H9 (cell line): ENCODE results near the gene NT5C2. TPM values are rescaled to one million over a fixed set of nuclear protein-coding genes. Genes with fewer than 3 reads are reported as not detected.

Experiments
- DNase-seq: peaks from one replicate; pipeline ENCODE4 v3.0.0-alpha.2; 2017
- H2AFZ ChIP-seq: one replicate; pipeline ENCODE4 v1.6.1; 2013; ENCODE audit warnings: mild to moderate bottlenecking, low read length, control low read depth, moderate library complexity
- H2AK5ac ChIP-seq: 2 replicates; pipeline ENCODE4 v1.6.1; 2013; ENCODE audit warnings: low read length, control low read depth, mixed read lengths; ENCODE audit not compliant: insufficient read length
- H2BK120ac ChIP-seq: one replicate; pipeline ENCODE4 v1.6.1; 2013; ENCODE audit warnings: low read depth, mild to moderate bottlenecking, low read length, control low read depth, inconsistent platforms; ENCODE audit not compliant: poor library complexity, severe bottlenecking
- H2BK12ac ChIP-seq: 2 replicates; pipeline ENCODE4 v1.6.1; 2013; ENCODE audit warnings: low read length, control low read depth, mixed read lengths, low read depth; ENCODE audit not compliant: insufficient read length
- H2BK15ac ChIP-seq: 2 replicates; pipeline ENCODE4 v1.6.1; 2013; ENCODE audit warnings: low read depth, low read length, control low read depth
- H2BK20ac ChIP-seq: one replicate; pipeline ENCODE4 v1.6.1; 2013; ENCODE audit warnings: low read depth, mild to moderate bottlenecking, low read length, control low read depth, inconsistent platforms; ENCODE audit not compliant: poor library complexity, severe bottlenecking
- H2BK5ac ChIP-seq: 2 replicates; pipeline ENCODE4 v1.6.1; 2013; ENCODE audit warnings: low read length, control low read depth, mixed read lengths; ENCODE audit not compliant: insufficient read length
- H3K14ac ChIP-seq: 2 replicates; pipeline ENCODE4 v1.6.1; 2013; ENCODE audit warnings: low read length, control low read depth; ENCODE audit not compliant: insufficient read depth
- H3K18ac ChIP-seq: 2 replicates; pipeline ENCODE4 v1.6.1; 2013; ENCODE audit warnings: low read depth, mild to moderate bottlenecking, mixed read lengths, low read length, control low read depth; ENCODE audit not compliant: insufficient read length
- H3K23ac ChIP-seq: 2 replicates; pipeline ENCODE4 v1.6.1; 2013; ENCODE audit warnings: low read length, control low read depth, mixed read lengths, low read depth; ENCODE audit not compliant: insufficient read length
- H3K23me2 ChIP-seq: 2 replicates; pipeline ENCODE4 v1.6.1; 2013; ENCODE audit warnings: low read depth, mild to moderate bottlenecking, mixed read lengths, low read length, control low read depth; ENCODE audit not compliant: insufficient read length, poor library complexity, severe bottlenecking
- H3K27ac ChIP-seq: 2 replicates; pipeline ENCODE4 v1.5.1; 2013; ENCODE audit warnings: low read length, control low read depth, mixed read lengths, low read depth; ENCODE audit not compliant: insufficient read length
- H3K27me3 ChIP-seq: 2 replicates; pipeline ENCODE4 v1.6.1; 2013; ENCODE audit warnings: low read length, control low read depth, inconsistent platforms; ENCODE audit not compliant: insufficient read depth
- H3K4ac ChIP-seq: 2 replicates; pipeline ENCODE4 v1.6.1; 2013; ENCODE audit warnings: low read depth, mild to moderate bottlenecking, control low read depth, inconsistent platforms, low read length, moderate library complexity
- H3K4me1 ChIP-seq: 2 replicates; pipeline ENCODE4 v1.6.1; 2013; ENCODE audit warnings: low read length, control low read depth, inconsistent platforms; ENCODE audit not compliant: insufficient read depth
- H3K4me2 ChIP-seq: 2 replicates; pipeline ENCODE4 v1.6.1; 2013; ENCODE audit warnings: low read length, control low read depth, mixed read lengths; ENCODE audit not compliant: insufficient read length, insufficient read depth
- H3K56ac ChIP-seq: 2 replicates; pipeline ENCODE4 v1.6.1; 2013; ENCODE audit warnings: low read depth, mild to moderate bottlenecking, mixed read lengths, low read length, control low read depth; ENCODE audit not compliant: insufficient read length
- H3K79me1 ChIP-seq: 2 replicates; pipeline ENCODE4 v1.6.1; 2013; ENCODE audit warnings: low read depth, mild to moderate bottlenecking, moderate library complexity, low read length, control low read depth, inconsistent platforms; ENCODE audit not compliant: insufficient read depth, poor library complexity, severe bottlenecking
- H3K79me2 ChIP-seq: 2 replicates; pipeline ENCODE4 v1.6.1; 2013; ENCODE audit warnings: low read length, control low read depth, inconsistent platforms; ENCODE audit not compliant: insufficient read depth
- H3K9ac ChIP-seq: 2 replicates; pipeline ENCODE4 v1.6.1; 2013; ENCODE audit warnings: low read length, control low read depth, mixed read lengths; ENCODE audit not compliant: insufficient read length; ENCODE audit errors: extremely low read depth
- H3K9me3 ChIP-seq: one replicate; pipeline ENCODE4 v1.6.1; 2013; ENCODE audit warnings: low read depth, low read length, inconsistent platforms; ENCODE audit not compliant: control insufficient read depth
- H3T11ph ChIP-seq: one replicate; pipeline ENCODE4 v1.6.1; 2013; ENCODE audit warnings: mild to moderate bottlenecking, low read length, control low read depth, inconsistent platforms
- H4K20me1 ChIP-seq: one replicate; pipeline ENCODE4 v1.6.1; 2013; ENCODE audit not compliant: control insufficient read depth, insufficient read length, insufficient read depth
- H4K5ac ChIP-seq: 2 replicates; pipeline ENCODE4 v1.6.1; 2013; ENCODE audit warnings: low read depth, mild to moderate bottlenecking, mixed read lengths, low read length, control low read depth; ENCODE audit not compliant: insufficient read length
- H4K8ac ChIP-seq: replicated peaks from 2 replicates; pipeline ENCODE4 v1.6.1; 2013; ENCODE audit warnings: low read length, control low read depth, mixed read lengths, low read depth; ENCODE audit not compliant: insufficient read length
- H4K91ac ChIP-seq: 2 replicates; pipeline ENCODE4 v1.6.1; 2013; ENCODE audit warnings: low read depth, mild to moderate bottlenecking, moderate library complexity, mixed read lengths, low read length, control low read depth; ENCODE audit not compliant: insufficient read length
- H3K27ac Mint-ChIP-seq, 3 experiments: 2 replicates in 2 of 3; 3 replicates in 1 of 3; pipeline ENCODE4 v1.8.0; 2020 to 2021; ENCODE audit warnings: mixed read lengths in 3 of 3, mild to moderate bottlenecking in 1 of 3, moderate library complexity in 1 of 3
- H3K27me3 Mint-ChIP-seq: 2 replicates; pipeline ENCODE4 v1.8.0; 2021; ENCODE audit warnings: low read depth, mild to moderate bottlenecking, moderate library complexity, mixed read lengths
- H3K36me3 Mint-ChIP-seq, 3 experiments: 2 replicates in 2 of 3; 3 replicates in 1 of 3; pipeline ENCODE4 v1.8.0; 2020 to 2021; ENCODE audit warnings: low read depth in 3 of 3, mixed read lengths in 3 of 3; ENCODE audit not compliant: insufficient read depth in 1 of 3
- H3K4me1 Mint-ChIP-seq, 2 experiments: 2 replicates each; pipeline ENCODE4 v1.8.0; 2020; ENCODE audit warnings: mixed read lengths in 2 of 2
- H3K4me3 Mint-ChIP-seq, 2 experiments: 2 replicates in 1 of 2; 3 replicates in 1 of 2; pipeline ENCODE4 v1.8.0; 2020 to 2021; ENCODE audit warnings: mild to moderate bottlenecking in 2 of 2, mixed read lengths in 2 of 2, moderate library complexity in 1 of 2
- H3K9me3 Mint-ChIP-seq, 2 experiments: 2 replicates in 1 of 2; 3 replicates in 1 of 2; pipeline ENCODE4 v1.8.0; 2020; ENCODE audit warnings: mild to moderate bottlenecking in 2 of 2, mixed read lengths in 2 of 2, moderate library complexity in 1 of 2
- CTCF ChIP-seq: fragments of 200-600 bp; sonication (generic); conservative IDR thresholded peaks from 3 replicates; pipeline ENCODE4 v1.8.0; 2021; ENCODE audit warnings: antibody characterized with exemption, mild to moderate bottlenecking
- WGBS: extraction: QIAGEN DNeasy Blood & Tissue Kit; methylation state at CpG from one replicate; pipeline ENCODE4 v1.1.7; 2013; ENCODE audit warnings: missing lambda C conversion rate, low lambda C conversion rate, mixed read lengths; ENCODE audit not compliant: insufficient read length; ENCODE audit errors: extremely low coverage; 5-methylcytosine and 5-hydroxymethylcytosine counted together
- total RNA-seq: library from RNA; stranded (reverse); gene quantifications from 2 replicates; pipeline ENCODE4 v1.2.1, GENCODE V29; 2021

The NT5C2 gene
- total RNA-seq, 1 experiment from 2014 or later: 69.6 TPM

- whole genome bisulfite sequencing: no CpG with 5 or more reads among the region's 2 CpGs
- Mint-ChIP-seq H3K27ac (no peak overlapping the region), H3K4me1 (peaks cover 17 to 24% of the 10 kb centered on the region in 2 experiments)
These were observed 83.3 kb downstream of the NT5C2 start for GRCh38 chr10:103109821-103110220.

More at GRCh38 chr10:103109821-103110220, 83.3 kb downstream of the NT5C2 start:
- peaks cover 0 to 3% of the 10 kb centered on the region in 2 experiments; a peak in 2 of 5 replicates for H3K9me3 Mint-ChIP-seq
- Histone ChIP-seq H2AFZ (no peak overlapping the region), H3K9ac (no peak overlapping the region), H3K79me1 (no peaks in the 10 kb centered on the region), H3K27ac (no peak overlapping the region), H4K91ac (no peak overlapping the region), H3K18ac (no peak overlapping the region), H2BK5ac (no peak overlapping the region), H3T11ph (no peak overlapping the region), H2BK12ac (no peak overlapping the region), H3K23me2 (no peaks in the 10 kb centered on the region), H3K27me3 (no peaks in the 10 kb centered on the region), H3K23ac (no peak overlapping the region), H3K4me2 (no peak overlapping the region), H2BK20ac (no peak overlapping the region), H2AK5ac (no peak overlapping the region), H3K79me2 (no peaks in the 10 kb centered on the region), H4K20me1 (no peaks in the 10 kb centered on the region), H3K9me3 (no peaks in the 10 kb centered on the region), H4K8ac (no peak overlapping the region), H3K4me1 (no peaks in the 10 kb centered on the region), H2BK15ac (no peak overlapping the region), H4K5ac (no peak overlapping the region), H3K14ac (no peak overlapping the region), H3K56ac (no peak overlapping the region), H3K4ac (no peak overlapping the region), H2BK120ac (no peak overlapping the region)
- H3K4me3 Mint-ChIP-seq: no peak overlapping the region
- DNase-seq: no peak
- no peak for TF ChIP-seq CTCF
- H3K36me3 Mint-ChIP-seq: peaks cover 0 to 7% (median 0%) of the 10 kb centered on the region in 3 experiments; a peak in 4 of 7 replicates
- no peaks in the 10 kb centered on the region for H3K27me3 Mint-ChIP-seq
